Measurements from ENCODE around the gene KCNIP4. TPM values are rescaled to one million over a fixed set of nuclear protein-coding genes. Genes with fewer than 3 reads are reported as not detected.

The KCNIP4 gene
- total and polyA plus RNA-seq, 9 of the 15 experiments (the other 6 are each of a cell fraction or from before 2014, with no cell fraction given) = 0.25 to 0.41 TPM; not detected in 7

- TF ChIP-seq ZNF121 (CRISPR knock-in tag; conservative IDR thresholded peaks at IDR 0.05) = no peak
- no peak for TF ChIP-seq NFIC (IDR thresholded peaks at IDR 0.05)
- TF ChIP-seq BRD4 (IDR thresholded peaks at IDR 0.05) = no peak
- TF ChIP-seq SMAD4 (CRISPR knock-in tag; conservative IDR thresholded peaks at IDR 0.05) = no peak
Observed at GRCh38 chr4:21083413-21083812, 865.2 kb downstream of the KCNIP4 start (continued).

DNA sequence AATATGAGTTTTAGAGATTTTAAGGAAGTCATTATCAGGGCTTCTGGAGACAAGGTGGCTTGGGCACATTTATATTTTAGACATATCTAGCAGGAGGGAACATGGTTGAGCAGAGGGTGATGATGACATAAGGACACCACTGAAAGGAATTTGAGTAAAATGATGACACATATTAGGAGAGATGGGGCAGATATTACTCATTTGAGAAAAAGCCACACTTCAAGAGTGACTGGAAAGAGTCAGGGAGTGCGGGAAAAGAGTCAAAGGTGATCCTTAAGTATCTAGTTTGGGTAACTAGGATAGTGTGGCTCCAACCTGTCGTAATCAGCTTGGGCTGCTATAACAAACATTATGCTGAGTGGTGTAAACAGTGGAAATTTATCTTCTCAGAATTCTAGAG lies 870.6 kb downstream of the KCNIP4 start:
- Histone ChIP-seq H4K20me1 (replicated peaks; ENCODE audit: control insufficient read depth, insufficient read depth, low read length) (no peaks in the 10 kb centered on the region), H3K27ac (ENCODE audit: extremely low read depth, low read depth, low read length) (no peak overlapping the region), H3K4me3 (no peak overlapping the region), H3K27me3 (ENCODE audit: control insufficient read depth in 2 of 2, insufficient read depth in 2 of 2, low read length in 2 of 2) (no peaks in the 10 kb centered on the region), H3K9me1 (ENCODE audit: control insufficient read depth, insufficient read depth, low read length) (no peaks in the 10 kb centered on the region), H2AFZ (ENCODE audit: low read depth, low read length) (no peak overlapping the region), H3K4me1 (replicated peaks in 1 of 2; ENCODE audit: control insufficient read depth in 2 of 2, insufficient read depth in 2 of 2, low read length in 2 of 2) (no peaks in the 10 kb centered on the region), H3K9ac (ENCODE audit: insufficient read depth in 1 of 2, low read depth in 2 of 2, low read length in 2 of 2) (no peak overlapping the region), H3K79me2 (ENCODE audit: control insufficient read depth, insufficient read depth, low read length) (no peaks in the 10 kb centered on the region), H3K4me2 (ENCODE audit: insufficient read depth, low read length) (no peak overlapping the region), H3K36me3 (ENCODE audit: control insufficient read depth, insufficient read depth, low read length) (no peaks in the 10 kb centered on the region), H3K9me3 (replicated peaks; ENCODE audit: control insufficient read depth, insufficient read depth, low read depth, low read length) (no peaks in the 10 kb centered on the region)
- TF ChIP-seq ZNF609 (CRISPR knock-in tag; IDR thresholded peaks at IDR 0.05; ENCODE audit: borderline replicate concordance) = no peak
- no peak for TF ChIP-seq ZNF57 (CRISPR knock-in tag; IDR thresholded peaks at IDR 0.05)
- ChIA-PET CTCF (ENCODE audit: low intra/inter-chr PET ratio) (no interaction called here), POLR2A (no interaction called here)
- no TSS peak for BruUV-seq (replicated peaks)
- DNase-seq (ENCODE audit: extremely low read depth in 1 of 4, low spot score in 3 of 4) (no peak), ATAC-seq (no peak), FAIRE-seq (no peak)
- in situ Hi-C loops (cut with MboI) = no loop called here
- WGBS (ENCODE audit: insufficient coverage, low coverage, missing lambda C conversion rate) = 0% methylated on average over 2 of the region's 2 CpGs
- intact Hi-C loops (cut with micrococcal nuclease) = no loop called here
